Measurements from ENCODE around the gene CAPN2. TPM values are rescaled to one million over a fixed set of nuclear protein-coding genes. Genes with fewer than 3 reads are reported as not detected.

Gene CAPN2
- total and polyA plus RNA-seq, 2 experiments from 2014 or later: 8.4 to 17.8 TPM

- H3K4me1 ChIP-seq (ENCODE audit: insufficient read depth): no peaks in the 10 kb centered on the region
- no peaks in the 10 kb centered on the region; the same call in 2 of the 3 replicates for H3K4me1 Mint-ChIP-seq
- peaks cover 12% of the 10 kb centered on the region for H4K20me1 ChIP-seq (replicated peaks; ENCODE audit: insufficient read depth)
- no peaks in the 10 kb centered on the region for H3K9me2 ChIP-seq (ENCODE audit: insufficient read depth)
- no peak overlapping the region for H2AFZ ChIP-seq
- peaks cover 20% of the 10 kb centered on the region for H3K79me2 ChIP-seq (replicated peaks; ENCODE audit: insufficient read depth)
- no peak; the same call in 2 of the 3 replicates for ATAC-seq
- peak; percentile 51 for DNase-seq (ENCODE audit: low spot score)
- peaks cover 13% of the 10 kb centered on the region for H3K36me3 ChIP-seq (ENCODE audit: insufficient read depth)
- H3K4me2 ChIP-seq: no peak overlapping the region
- H3K4me3 Mint-ChIP-seq: no peak overlapping the region
- H3K4me3 ChIP-seq: no peak overlapping the region
- no peak overlapping the region for H3K27ac ChIP-seq (ENCODE audit: low read depth)
- H3K36me3 Mint-ChIP-seq (ENCODE audit: low read depth): peaks cover 64% of the 10 kb centered on the region
- H3K27ac Mint-ChIP-seq: no peak overlapping the region
- H3K27me3 Mint-ChIP-seq (ENCODE audit: insufficient read depth, low read depth, poor library complexity): no peaks in the 10 kb centered on the region
- no peaks in the 10 kb centered on the region for H3F3A ChIP-seq (replicated peaks; ENCODE audit: low read depth)
- peaks cover 4% of the 10 kb centered on the region; the same call in 1 of the 3 replicates for H3K9me3 Mint-ChIP-seq
- no peaks in the 10 kb centered on the region for H3K27me3 ChIP-seq (ENCODE audit: insufficient read depth)
- TF ChIP-seq CTCF (conservative IDR thresholded peaks at IDR 0.05; ENCODE audit: low read depth in 2 of 2): peak; percentile 51 to 52
- no peak for TF ChIP-seq ZNF462 (CRISPR knock-in tag; IDR thresholded peaks at IDR 0.05)
- no peak for TF ChIP-seq EZH2 (IDR thresholded peaks at IDR 0.05; ENCODE audit: low read depth, unreplicated experiment)
- TF ChIP-seq ZNF114 (CRISPR knock-in tag; IDR thresholded peaks at IDR 0.05): no peak
- no peak for TF ChIP-seq CREB1 (CRISPR knock-in tag; IDR thresholded peaks at IDR 0.05; ENCODE audit: low read depth)
Observed at GRCh38 chr1:223811634-223812101, 99.3 kb downstream of the CAPN2 start.
